ENCODE data around the gene HELLS.

GRCh38 chr10:94627511-94627910 lies 81.9 kb downstream of the HELLS start:
- no peak for TF ChIP-seq CTCF (IDR thresholded peaks at IDR 0.05)
- TF ChIP-seq EZH2 (IDR thresholded peaks at IDR 0.05) = no peak
- TF ChIP-seq EZH2phosphoT487 (IDR thresholded peaks at IDR 0.05) = no peak

All from neural progenitor cell (in vitro differentiated cells).